ENCODE results near the gene LSM2.
A peak's percentile ranks its signal among the peaks of the same experiment; 100 is the strongest.

LSM2 gene

GRCh38 chr6:31775184-31775583, 31.6 kb downstream of the LSM2 start:
- Histone ChIP-seq H3F3A (ENCODE audit: low read depth) (no peaks in the 10 kb centered on the region), H3K9me3 (ENCODE audit: insufficient read depth, low read depth, low read length) (no peaks in the 10 kb centered on the region), H3K79me2 (ENCODE audit: insufficient read depth, low read length) (no peaks in the 10 kb centered on the region), H3K36me3 (ENCODE audit: insufficient read depth, low read length) (peaks cover 10% of the 10 kb centered on the region; the same call in 1 of the 2 replicates), H3K4me2 (ENCODE audit: low read depth, low read length, poor library complexity, severe bottlenecking) (no peak overlapping the region), H3K9ac (ENCODE audit: low read depth, low read length, poor library complexity, severe bottlenecking) (no peak overlapping the region), H2AFZ (ENCODE audit: low read length) (no peak overlapping the region), H3K27me3 (ENCODE audit: insufficient read depth, low read length, poor library complexity, severe bottlenecking) (no peaks in the 10 kb centered on the region), H3K9me2 (replicated peaks; ENCODE audit: low read depth, low read length) (no peaks in the 10 kb centered on the region), H3K4me3 (ENCODE audit: low read length, poor library complexity, severe bottlenecking) (no peak overlapping the region), H4K20me1 (ENCODE audit: insufficient read depth, low read length, poor library complexity, severe bottlenecking) (no peaks in the 10 kb centered on the region), H3K4me1 (ENCODE audit: insufficient read depth, low read length, poor library complexity, severe bottlenecking) (peaks cover 18% of the 10 kb centered on the region)
- TF ChIP-seq CTCF (conservative IDR thresholded peaks at IDR 0.05; ENCODE audit: low read length) = no peak
- TF ChIP-seq EZH2phosphoT487 (IDR thresholded peaks at IDR 0.05; ENCODE audit: borderline replicate concordance) = no peak

GRCh38 chr6:31771992-31772358, 34.8 kb downstream of the LSM2 start:
- Histone ChIP-seq H3K9me3 (ENCODE audit: insufficient read depth, low read depth, low read length) (no peaks in the 10 kb centered on the region), H3K9me2 (replicated peaks; ENCODE audit: low read depth, low read length) (no peaks in the 10 kb centered on the region)

DNA sequence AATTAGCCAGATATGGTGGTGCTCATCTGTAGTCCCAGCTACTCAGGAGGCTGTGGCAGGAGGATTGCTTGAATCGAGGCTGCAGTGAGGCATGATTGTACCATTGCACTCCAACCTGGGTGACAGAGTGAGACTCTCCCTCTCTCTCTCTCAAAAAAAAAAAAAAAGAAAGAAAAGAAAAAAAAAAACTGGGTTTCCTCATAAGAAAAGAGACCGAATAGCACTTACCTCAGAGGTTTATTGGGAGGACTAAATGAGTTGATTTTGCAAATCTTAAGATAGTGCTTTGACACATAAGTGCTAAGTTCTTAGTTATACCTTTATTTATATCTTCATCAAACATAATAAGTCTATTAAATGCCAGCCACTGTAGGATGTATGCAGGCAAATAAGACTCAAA, 35.9 kb downstream of the LSM2 start:
- no peak overlapping the region for H3K4me2 ChIP-seq (ENCODE audit: low read depth, low read length, poor library complexity, severe bottlenecking)

More at GRCh38 chr6:31771992-31772358, 34.8 kb downstream of the LSM2 start:
- H4K20me1 ChIP-seq (ENCODE audit: insufficient read depth, low read length, poor library complexity, severe bottlenecking) = no peaks in the 10 kb centered on the region
- no peak overlapping the region for H3K4me3 ChIP-seq (ENCODE audit: low read length, poor library complexity, severe bottlenecking)
- no peaks in the 10 kb centered on the region for H3F3A ChIP-seq (ENCODE audit: low read depth)
- no peaks in the 10 kb centered on the region for H3K36me3 ChIP-seq (ENCODE audit: insufficient read depth, low read length)
- H3K9ac ChIP-seq (ENCODE audit: low read depth, low read length, poor library complexity, severe bottlenecking) = no peak overlapping the region
- no peaks in the 10 kb centered on the region for H3K27me3 ChIP-seq (ENCODE audit: insufficient read depth, low read length, poor library complexity, severe bottlenecking)
- no peaks in the 10 kb centered on the region for H3K79me2 ChIP-seq (ENCODE audit: insufficient read depth, low read length)
- no peak for TF ChIP-seq CTCF (conservative IDR thresholded peaks at IDR 0.05; ENCODE audit: low read length)
- no peak for TF ChIP-seq EZH2phosphoT487 (IDR thresholded peaks at IDR 0.05; ENCODE audit: borderline replicate concordance)
- peaks cover 13% of the 10 kb centered on the region for H3K4me1 ChIP-seq (ENCODE audit: insufficient read depth, low read length, poor library complexity, severe bottlenecking)
- no peak overlapping the region for H2AFZ ChIP-seq (ENCODE audit: low read length)
- H3K4me2 ChIP-seq (ENCODE audit: low read depth, low read length, poor library complexity, severe bottlenecking) = peak overlapping the region; percentile 57

More for the DNA sequence above, 35.9 kb downstream of the LSM2 start:
- Histone ChIP-seq H3K79me2 (ENCODE audit: insufficient read depth, low read length) (no peaks in the 10 kb centered on the region), H3K4me1 (ENCODE audit: insufficient read depth, low read length, poor library complexity, severe bottlenecking) (peaks cover 11% of the 10 kb centered on the region), H3K9ac (ENCODE audit: low read depth, low read length, poor library complexity, severe bottlenecking) (no peak overlapping the region), H3K36me3 (ENCODE audit: insufficient read depth, low read length) (no peaks in the 10 kb centered on the region), H4K20me1 (ENCODE audit: insufficient read depth, low read length, poor library complexity, severe bottlenecking) (no peaks in the 10 kb centered on the region), H3K27me3 (ENCODE audit: insufficient read depth, low read length, poor library complexity, severe bottlenecking) (no peaks in the 10 kb centered on the region), H3K9me2 (replicated peaks; ENCODE audit: low read depth, low read length) (no peaks in the 10 kb centered on the region), H3K9me3 (ENCODE audit: insufficient read depth, low read depth, low read length) (no peaks in the 10 kb centered on the region), H3K4me3 (ENCODE audit: low read length, poor library complexity, severe bottlenecking) (no peak overlapping the region), H3F3A (ENCODE audit: low read depth) (no peaks in the 10 kb centered on the region), H2AFZ (ENCODE audit: low read length) (no peak overlapping the region)
- TF ChIP-seq CTCF (conservative IDR thresholded peaks at IDR 0.05; ENCODE audit: low read length) = no peak
- TF ChIP-seq EZH2phosphoT487 (IDR thresholded peaks at IDR 0.05; ENCODE audit: borderline replicate concordance) = no peak

All from Loucy (cell line).